Measurements from ENCODE around the gene PRXL2B. TPM values are rescaled to one million over a fixed set of nuclear protein-coding genes. Genes with fewer than 3 reads are reported as not detected.

PRXL2B gene
- total and polyA plus RNA-seq, 7 donors, result 0.97 to 3.9 (median 2.6) TPM

DNA sequence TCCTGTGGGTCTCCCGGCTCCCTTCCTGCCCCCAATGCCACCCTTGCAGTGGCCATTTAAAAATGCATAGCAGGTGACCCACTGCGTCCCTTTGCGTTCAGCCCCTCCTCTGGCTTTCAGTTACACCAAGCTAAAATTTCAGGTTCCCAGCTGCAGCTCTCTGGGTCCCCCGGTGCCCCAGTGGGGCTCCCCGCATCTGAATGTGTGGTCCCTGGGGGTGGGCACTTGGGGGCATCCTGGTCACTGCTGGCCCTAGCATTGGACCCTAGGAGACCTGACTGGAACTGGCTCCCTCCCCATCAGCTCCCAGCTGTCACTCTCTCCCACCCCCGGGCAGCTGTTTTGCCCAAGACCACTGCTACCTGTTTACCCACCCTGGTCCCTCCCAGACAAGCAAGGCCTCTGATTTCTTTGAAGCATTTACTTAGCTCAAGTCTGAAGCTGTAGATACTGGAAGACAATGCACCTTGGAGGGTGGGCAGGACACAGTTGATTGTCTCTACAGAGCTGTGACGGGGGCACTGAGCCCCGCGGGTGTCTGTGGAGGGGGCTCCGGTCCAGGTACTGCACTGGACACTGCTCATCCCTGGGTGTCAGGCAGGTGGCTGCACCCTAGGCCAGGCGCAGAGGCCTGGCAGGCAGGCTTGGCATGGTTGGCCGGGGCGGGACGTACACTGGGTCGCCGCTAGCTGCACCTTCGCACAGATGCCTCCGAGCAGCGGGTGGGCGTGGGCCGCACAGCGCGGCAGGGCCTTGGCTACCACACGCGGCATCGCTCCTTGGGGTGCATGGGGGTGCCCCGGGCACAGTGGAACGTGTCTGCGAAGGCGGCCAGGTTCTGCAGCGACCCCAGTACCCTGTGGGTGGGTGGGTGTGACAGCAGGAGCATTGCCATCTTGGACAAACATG lies 3.9 kb downstream of the PRXL2B start:
- Histone ChIP-seq H3K4me3 (no peak overlapping the region), H3K4me1 (peaks cover 3% of the 10 kb centered on the region), H3K9me3 (no peaks in the 10 kb centered on the region), H3K36me3 (ENCODE audit: insufficient read depth in 1 of 2, low read depth in 1 of 2) (no peaks in the 10 kb centered on the region), H3K27me3 (ENCODE audit: insufficient read depth in 3 of 3, low read length in 2 of 3) (peaks cover 0 to 24% (median 3%) of the 10 kb centered on the region in 3 donors), H3K27ac (no peak overlapping the region)
- ATAC-seq, result no peak
- peak in 1 of 2 donors; percentile 53 for DNase-seq
- TF ChIP-seq, protein P1, sequence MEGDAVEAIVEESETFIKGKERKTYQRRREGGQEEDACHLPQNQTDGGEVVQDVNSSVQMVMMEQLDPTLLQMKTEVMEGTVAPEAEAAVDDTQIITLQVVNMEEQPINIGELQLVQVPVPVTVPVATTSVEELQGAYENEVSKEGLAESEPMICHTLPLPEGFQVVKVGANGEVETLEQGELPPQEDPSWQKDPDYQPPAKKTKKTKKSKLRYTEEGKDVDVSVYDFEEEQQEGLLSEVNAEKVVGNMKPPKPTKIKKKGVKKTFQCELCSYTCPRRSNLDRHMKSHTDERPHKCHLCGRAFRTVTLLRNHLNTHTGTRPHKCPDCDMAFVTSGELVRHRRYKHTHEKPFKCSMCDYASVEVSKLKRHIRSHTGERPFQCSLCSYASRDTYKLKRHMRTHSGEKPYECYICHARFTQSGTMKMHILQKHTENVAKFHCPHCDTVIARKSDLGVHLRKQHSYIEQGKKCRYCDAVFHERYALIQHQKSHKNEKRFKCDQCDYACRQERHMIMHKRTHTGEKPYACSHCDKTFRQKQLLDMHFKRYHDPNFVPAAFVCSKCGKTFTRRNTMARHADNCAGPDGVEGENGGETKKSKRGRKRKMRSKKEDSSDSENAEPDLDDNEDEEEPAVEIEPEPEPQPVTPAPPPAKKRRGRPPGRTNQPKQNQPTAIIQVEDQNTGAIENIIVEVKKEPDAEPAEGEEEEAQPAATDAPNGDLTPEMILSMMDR (IDR thresholded peaks at IDR 0.05), result no peak
- WGBS, 3 donors, result 95 to 96% (median 95%) methylated on average over 31 of the region's 31 CpGs
- intact Hi-C loops (cut with DNase I), result no loop called here

GRCh38 chr1:2591233-2591580 lies 4.6 kb downstream of the PRXL2B start:
- Histone ChIP-seq H3K27me3 (ENCODE audit: insufficient read depth in 3 of 3, low read length in 2 of 3) (peaks cover 0 to 28% (median 3%) of the 10 kb centered on the region in 3 donors), H3K36me3 (ENCODE audit: insufficient read depth in 1 of 2, low read depth in 1 of 2) (no peaks in the 10 kb centered on the region), H3K4me3 (no peak overlapping the region), H3K9me3 (no peaks in the 10 kb centered on the region), H3K27ac (no peak overlapping the region), H3K4me1 (peaks cover 3% of the 10 kb centered on the region)
- TF ChIP-seq, protein P1 (IDR thresholded peaks at IDR 0.05), result no peak
- intact Hi-C loops (cut with DNase I), result no loop called here
- ATAC-seq, result no peak
- DNase-seq, result no peak
- WGBS, 3 donors, result 85 to 94% (median 88%) methylated on average over 5 of the region's 5 CpGs

DNA sequence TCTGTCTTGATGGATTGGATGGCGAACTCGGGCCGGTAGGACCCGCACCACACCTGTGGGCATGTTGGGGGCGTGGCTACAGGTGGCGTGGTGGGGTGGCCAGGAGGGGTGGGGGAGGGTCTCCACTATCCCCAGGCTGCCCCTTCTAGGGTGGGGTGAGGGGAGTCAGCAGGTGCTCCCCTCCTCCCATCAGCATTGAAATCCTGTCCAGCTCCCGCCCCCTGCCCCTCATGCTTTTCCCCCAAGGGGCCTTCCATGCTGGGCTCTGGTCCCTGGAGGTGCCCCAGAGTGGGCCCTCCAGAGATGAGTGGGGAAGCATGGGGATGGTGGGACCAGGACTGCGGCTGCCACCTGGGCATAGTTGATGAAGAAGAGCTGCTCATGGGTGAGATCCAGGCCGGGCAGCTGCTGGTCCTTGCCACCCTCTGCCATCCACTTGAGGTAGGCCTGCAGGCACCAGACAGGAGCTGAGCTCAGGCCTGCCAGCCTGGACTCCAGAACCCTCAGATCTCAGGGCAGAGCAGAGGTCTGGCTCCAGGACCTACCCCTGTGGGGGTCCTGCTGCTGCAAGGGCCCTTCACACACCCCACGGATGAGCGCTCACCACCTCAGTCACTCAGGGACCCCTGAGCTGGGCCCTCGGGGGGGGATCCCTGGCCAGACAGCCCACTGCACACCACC lies 5.1 kb downstream of the PRXL2B start:
- Histone ChIP-seq H3K36me3 (ENCODE audit: insufficient read depth in 1 of 2, low read depth in 1 of 2) (no peaks in the 10 kb centered on the region), H3K4me1 (peaks cover 3% of the 10 kb centered on the region), H3K4me3 (no peak overlapping the region), H3K27ac (no peak overlapping the region), H3K27me3 (ENCODE audit: insufficient read depth in 3 of 3, low read length in 2 of 3) (peaks cover 0 to 28% (median 3%) of the 10 kb centered on the region in 3 donors), H3K9me3 (no peaks in the 10 kb centered on the region)
- TF ChIP-seq, protein P1 (IDR thresholded peaks at IDR 0.05), result no peak
- DNase-seq (peak in 1 of 2 donors; percentile 49), ATAC-seq (no peak)
- 91 to 92% (median 92%) methylated on average over 11 to 12 of the region's 12 CpGs for WGBS, 3 donors
- intact Hi-C loops (cut with DNase I), result no loop called here

DNA sequence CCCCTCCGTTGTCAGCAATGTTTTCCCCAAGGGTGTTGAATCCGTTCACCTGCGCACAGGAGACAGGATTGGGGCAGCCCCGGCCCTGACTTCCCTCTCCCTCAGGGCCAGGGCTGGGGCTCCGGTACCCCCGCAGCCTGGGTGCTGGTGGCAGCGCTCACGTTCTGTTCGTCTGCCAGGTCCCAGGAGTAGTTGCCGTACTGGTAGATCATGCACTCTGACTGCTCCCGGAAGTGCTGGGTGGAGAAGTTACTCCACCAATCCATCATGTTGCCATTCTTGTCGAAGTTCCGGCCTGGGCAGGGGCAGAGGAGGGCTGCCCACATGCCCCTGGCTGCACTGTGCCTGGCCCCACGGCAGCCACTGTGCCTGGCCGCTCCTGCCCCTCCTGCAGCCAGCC lies 6.1 kb downstream of the PRXL2B start:
- ATAC-seq (no peak), DNase-seq (no peak)
- Histone ChIP-seq H3K4me3 (no peak overlapping the region), H3K27me3 (ENCODE audit: insufficient read depth in 3 of 3, low read length in 2 of 3) (peaks cover 0 to 28% (median 3%) of the 10 kb centered on the region in 3 donors), H3K27ac (no peak overlapping the region), H3K4me1 (no peaks in the 10 kb centered on the region), H3K9me3 (no peaks in the 10 kb centered on the region), H3K36me3 (ENCODE audit: insufficient read depth in 1 of 2, low read depth in 1 of 2) (no peaks in the 10 kb centered on the region)
- intact Hi-C loops (cut with DNase I), result no loop called here
- 66 to 73% (median 69%) methylated on average over 15 of the region's 15 CpGs for WGBS, 3 donors
- TF ChIP-seq, protein P1 (IDR thresholded peaks at IDR 0.05), result no peak

Measured in psoas muscle (tissue), 8 donors.